ENCODE results near the gene EYA4.

Gene EYA4

DNA sequence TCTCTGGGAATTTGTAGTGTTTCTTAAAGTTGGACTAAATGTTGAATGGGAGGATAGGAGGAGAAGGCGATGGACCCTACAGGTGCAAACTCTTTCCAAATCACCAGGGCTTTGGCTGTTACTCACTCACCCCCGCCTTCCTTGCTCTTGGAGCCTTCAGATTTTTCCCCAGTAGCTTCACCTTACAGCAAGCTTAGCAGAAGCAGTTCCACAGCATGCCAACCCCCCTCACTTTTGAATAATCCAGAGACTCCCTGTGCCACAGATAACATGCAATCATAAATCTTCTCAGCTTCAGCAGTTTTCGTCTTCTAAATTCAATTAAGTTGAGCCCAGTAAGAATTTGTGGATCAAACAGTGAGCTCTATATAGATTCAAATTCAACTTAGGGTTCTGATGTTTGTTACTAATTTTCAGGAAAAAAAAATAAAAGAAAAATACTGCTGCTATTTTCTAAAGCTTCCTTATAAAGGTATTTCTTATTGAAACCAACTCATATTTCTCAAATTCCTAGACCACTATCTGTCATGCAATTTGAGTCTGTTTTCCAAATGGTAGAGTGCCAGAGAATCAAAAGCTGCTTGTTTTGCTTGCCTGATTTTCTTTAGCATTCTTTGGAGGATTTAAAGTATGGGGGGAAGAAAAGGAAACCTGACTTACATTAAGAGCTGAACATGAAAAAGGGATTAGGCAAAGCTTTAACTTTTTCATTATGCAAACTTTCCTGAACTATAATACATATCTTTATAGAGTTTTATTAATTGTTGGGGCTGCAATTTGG is 166.4 kb downstream of the EYA4 start:
- Histone ChIP-seq H3F3A (ENCODE audit: low read depth) (no peaks in the 10 kb centered on the region), H4K20me1 (ENCODE audit: insufficient read depth, low read length, poor library complexity, severe bottlenecking) (no peaks in the 10 kb centered on the region), H3K27me3 (ENCODE audit: insufficient read depth, low read length, poor library complexity, severe bottlenecking) (no peaks in the 10 kb centered on the region), H3K4me1 (ENCODE audit: insufficient read depth, low read length, poor library complexity, severe bottlenecking) (no peaks in the 10 kb centered on the region), H3K9ac (ENCODE audit: low read depth, low read length, poor library complexity, severe bottlenecking) (no peak overlapping the region), H3K4me3 (ENCODE audit: low read length, poor library complexity, severe bottlenecking) (no peak overlapping the region), H3K79me2 (ENCODE audit: insufficient read depth, low read length) (no peaks in the 10 kb centered on the region), H2AFZ (ENCODE audit: low read length) (no peak overlapping the region), H3K36me3 (ENCODE audit: insufficient read depth, low read length) (no peaks in the 10 kb centered on the region), H3K9me2 (replicated peaks; ENCODE audit: low read depth, low read length) (0 out of 2 replicates have a peak, but pooled peaks cover 3% of the 10 kb centered on the region), H3K9me3 (ENCODE audit: insufficient read depth, low read depth, low read length) (no peaks in the 10 kb centered on the region), H3K4me2 (ENCODE audit: low read depth, low read length, poor library complexity, severe bottlenecking) (no peak overlapping the region)
- TF ChIP-seq EZH2phosphoT487 (IDR thresholded peaks at IDR 0.05; ENCODE audit: borderline replicate concordance) = no peak
- TF ChIP-seq, protein P1, sequence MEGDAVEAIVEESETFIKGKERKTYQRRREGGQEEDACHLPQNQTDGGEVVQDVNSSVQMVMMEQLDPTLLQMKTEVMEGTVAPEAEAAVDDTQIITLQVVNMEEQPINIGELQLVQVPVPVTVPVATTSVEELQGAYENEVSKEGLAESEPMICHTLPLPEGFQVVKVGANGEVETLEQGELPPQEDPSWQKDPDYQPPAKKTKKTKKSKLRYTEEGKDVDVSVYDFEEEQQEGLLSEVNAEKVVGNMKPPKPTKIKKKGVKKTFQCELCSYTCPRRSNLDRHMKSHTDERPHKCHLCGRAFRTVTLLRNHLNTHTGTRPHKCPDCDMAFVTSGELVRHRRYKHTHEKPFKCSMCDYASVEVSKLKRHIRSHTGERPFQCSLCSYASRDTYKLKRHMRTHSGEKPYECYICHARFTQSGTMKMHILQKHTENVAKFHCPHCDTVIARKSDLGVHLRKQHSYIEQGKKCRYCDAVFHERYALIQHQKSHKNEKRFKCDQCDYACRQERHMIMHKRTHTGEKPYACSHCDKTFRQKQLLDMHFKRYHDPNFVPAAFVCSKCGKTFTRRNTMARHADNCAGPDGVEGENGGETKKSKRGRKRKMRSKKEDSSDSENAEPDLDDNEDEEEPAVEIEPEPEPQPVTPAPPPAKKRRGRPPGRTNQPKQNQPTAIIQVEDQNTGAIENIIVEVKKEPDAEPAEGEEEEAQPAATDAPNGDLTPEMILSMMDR (conservative IDR thresholded peaks at IDR 0.05; ENCODE audit: low read length) = no peak

DNA sequence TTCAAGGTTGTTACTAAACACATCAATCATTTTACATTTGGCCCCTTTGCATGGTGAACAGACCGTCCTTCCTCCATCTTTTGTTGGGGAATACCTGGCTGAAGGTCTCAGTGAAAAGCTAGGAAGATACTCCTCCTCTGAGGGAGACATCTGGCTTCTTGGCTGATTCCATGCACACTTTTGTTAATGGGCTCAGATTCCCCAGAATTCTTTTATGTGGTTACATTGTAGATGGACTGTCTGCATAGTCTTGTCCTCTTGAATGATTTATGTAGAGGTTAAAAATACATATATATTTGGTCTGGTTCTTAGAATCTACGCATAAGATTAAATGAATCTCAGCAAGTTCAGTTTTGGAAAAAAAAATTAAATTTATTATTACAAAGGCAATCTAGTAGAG is 167.0 kb downstream of the EYA4 start:
- Histone ChIP-seq H3K9ac (ENCODE audit: low read depth, low read length, poor library complexity, severe bottlenecking) (no peak overlapping the region), H4K20me1 (ENCODE audit: insufficient read depth, low read length, poor library complexity, severe bottlenecking) (no peaks in the 10 kb centered on the region), H3K36me3 (ENCODE audit: insufficient read depth, low read length) (no peaks in the 10 kb centered on the region), H3K9me3 (ENCODE audit: insufficient read depth, low read depth, low read length) (no peaks in the 10 kb centered on the region), H3K4me1 (ENCODE audit: insufficient read depth, low read length, poor library complexity, severe bottlenecking) (no peaks in the 10 kb centered on the region), H3K4me2 (ENCODE audit: low read depth, low read length, poor library complexity, severe bottlenecking) (no peak overlapping the region), H3K27me3 (ENCODE audit: insufficient read depth, low read length, poor library complexity, severe bottlenecking) (no peaks in the 10 kb centered on the region), H3F3A (ENCODE audit: low read depth) (no peaks in the 10 kb centered on the region), H3K9me2 (replicated peaks; ENCODE audit: low read depth, low read length) (0 out of 2 replicates have a peak, but pooled peaks cover 3% of the 10 kb centered on the region), H3K79me2 (ENCODE audit: insufficient read depth, low read length) (no peaks in the 10 kb centered on the region), H3K4me3 (ENCODE audit: low read length, poor library complexity, severe bottlenecking) (no peak overlapping the region), H2AFZ (ENCODE audit: low read length) (no peak overlapping the region)
- TF ChIP-seq EZH2phosphoT487 (IDR thresholded peaks at IDR 0.05; ENCODE audit: borderline replicate concordance) = no peak
- TF ChIP-seq, protein P1 (conservative IDR thresholded peaks at IDR 0.05; ENCODE audit: low read length) = no peak

DNA sequence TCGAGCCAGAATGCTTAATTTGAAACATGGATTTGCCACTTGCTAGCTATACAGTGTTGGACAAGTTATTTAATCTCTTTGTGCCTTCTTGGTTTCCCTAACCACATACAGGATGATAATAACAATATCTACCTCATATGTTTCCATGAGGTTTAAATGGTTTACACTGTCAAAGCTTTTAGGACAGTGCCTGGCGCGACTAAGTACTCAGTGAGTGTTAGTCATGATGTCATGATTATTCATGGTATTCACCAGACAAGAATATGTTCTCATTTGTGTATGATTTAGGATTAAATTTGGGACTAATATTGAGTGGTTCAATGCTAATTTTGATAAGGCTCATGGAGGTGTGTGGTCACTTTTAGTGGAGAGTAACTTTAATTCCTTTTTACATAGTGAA is 167.4 kb downstream of the EYA4 start:
- Histone ChIP-seq H3F3A (ENCODE audit: low read depth) (no peaks in the 10 kb centered on the region), H3K9me2 (replicated peaks; ENCODE audit: low read depth, low read length) (0 out of 2 replicates have a peak, but pooled peaks cover 3% of the 10 kb centered on the region), H4K20me1 (ENCODE audit: insufficient read depth, low read length, poor library complexity, severe bottlenecking) (no peaks in the 10 kb centered on the region), H2AFZ (ENCODE audit: low read length) (no peak overlapping the region), H3K9me3 (ENCODE audit: insufficient read depth, low read depth, low read length) (no peaks in the 10 kb centered on the region), H3K4me2 (ENCODE audit: low read depth, low read length, poor library complexity, severe bottlenecking) (no peak overlapping the region), H3K36me3 (ENCODE audit: insufficient read depth, low read length) (no peaks in the 10 kb centered on the region), H3K79me2 (ENCODE audit: insufficient read depth, low read length) (no peaks in the 10 kb centered on the region), H3K4me3 (ENCODE audit: low read length, poor library complexity, severe bottlenecking) (no peak overlapping the region), H3K27me3 (ENCODE audit: insufficient read depth, low read length, poor library complexity, severe bottlenecking) (no peaks in the 10 kb centered on the region), H3K4me1 (ENCODE audit: insufficient read depth, low read length, poor library complexity, severe bottlenecking) (no peaks in the 10 kb centered on the region), H3K9ac (ENCODE audit: low read depth, low read length, poor library complexity, severe bottlenecking) (no peak overlapping the region)
- no peak for TF ChIP-seq EZH2phosphoT487 (IDR thresholded peaks at IDR 0.05; ENCODE audit: borderline replicate concordance)
- TF ChIP-seq, protein P1 (conservative IDR thresholded peaks at IDR 0.05; ENCODE audit: low read length) = no peak
